ENCODE measurements around the gene LDAH.

Gene LDAH

DNA sequence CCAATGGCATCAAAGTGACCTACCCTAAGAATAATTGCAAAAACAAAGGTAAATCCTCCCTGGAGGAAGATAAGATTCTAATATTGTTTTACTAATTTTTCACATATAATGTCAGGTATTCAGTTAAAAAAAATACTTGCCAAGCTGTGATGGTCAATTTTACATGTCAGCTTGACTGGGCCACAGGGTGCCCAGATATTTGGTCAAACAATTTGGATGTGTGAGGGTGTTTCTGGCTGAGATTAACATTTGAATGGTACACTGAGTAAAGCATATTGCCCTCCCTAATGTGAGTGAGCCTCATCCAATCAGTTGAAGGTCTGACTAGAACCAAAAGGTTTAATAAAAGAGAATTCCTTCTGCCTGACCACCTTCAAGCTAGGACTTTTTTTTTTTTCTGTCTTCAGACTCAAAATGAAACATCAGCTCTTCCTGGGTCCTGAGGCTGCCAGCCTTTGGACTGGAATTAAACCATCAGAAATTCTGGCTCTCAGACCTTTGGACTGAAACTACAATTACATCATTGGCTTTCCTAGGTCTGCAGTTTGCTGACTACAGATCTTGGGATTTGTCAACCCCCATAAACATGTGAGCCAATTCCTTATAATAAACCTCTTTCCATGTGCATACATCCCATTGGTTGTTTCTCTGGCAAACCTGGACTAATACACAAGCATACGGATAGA, 65.4 kb downstream of the LDAH start:
- H3K27ac ChIP-seq, result no peak overlapping the region
- TF ChIP-seq ZFX (IDR thresholded peaks at IDR 0.05), result no peak
- TF ChIP-seq, protein P1, sequence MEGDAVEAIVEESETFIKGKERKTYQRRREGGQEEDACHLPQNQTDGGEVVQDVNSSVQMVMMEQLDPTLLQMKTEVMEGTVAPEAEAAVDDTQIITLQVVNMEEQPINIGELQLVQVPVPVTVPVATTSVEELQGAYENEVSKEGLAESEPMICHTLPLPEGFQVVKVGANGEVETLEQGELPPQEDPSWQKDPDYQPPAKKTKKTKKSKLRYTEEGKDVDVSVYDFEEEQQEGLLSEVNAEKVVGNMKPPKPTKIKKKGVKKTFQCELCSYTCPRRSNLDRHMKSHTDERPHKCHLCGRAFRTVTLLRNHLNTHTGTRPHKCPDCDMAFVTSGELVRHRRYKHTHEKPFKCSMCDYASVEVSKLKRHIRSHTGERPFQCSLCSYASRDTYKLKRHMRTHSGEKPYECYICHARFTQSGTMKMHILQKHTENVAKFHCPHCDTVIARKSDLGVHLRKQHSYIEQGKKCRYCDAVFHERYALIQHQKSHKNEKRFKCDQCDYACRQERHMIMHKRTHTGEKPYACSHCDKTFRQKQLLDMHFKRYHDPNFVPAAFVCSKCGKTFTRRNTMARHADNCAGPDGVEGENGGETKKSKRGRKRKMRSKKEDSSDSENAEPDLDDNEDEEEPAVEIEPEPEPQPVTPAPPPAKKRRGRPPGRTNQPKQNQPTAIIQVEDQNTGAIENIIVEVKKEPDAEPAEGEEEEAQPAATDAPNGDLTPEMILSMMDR (conservative IDR thresholded peaks at IDR 0.05), result no peak

DNA sequence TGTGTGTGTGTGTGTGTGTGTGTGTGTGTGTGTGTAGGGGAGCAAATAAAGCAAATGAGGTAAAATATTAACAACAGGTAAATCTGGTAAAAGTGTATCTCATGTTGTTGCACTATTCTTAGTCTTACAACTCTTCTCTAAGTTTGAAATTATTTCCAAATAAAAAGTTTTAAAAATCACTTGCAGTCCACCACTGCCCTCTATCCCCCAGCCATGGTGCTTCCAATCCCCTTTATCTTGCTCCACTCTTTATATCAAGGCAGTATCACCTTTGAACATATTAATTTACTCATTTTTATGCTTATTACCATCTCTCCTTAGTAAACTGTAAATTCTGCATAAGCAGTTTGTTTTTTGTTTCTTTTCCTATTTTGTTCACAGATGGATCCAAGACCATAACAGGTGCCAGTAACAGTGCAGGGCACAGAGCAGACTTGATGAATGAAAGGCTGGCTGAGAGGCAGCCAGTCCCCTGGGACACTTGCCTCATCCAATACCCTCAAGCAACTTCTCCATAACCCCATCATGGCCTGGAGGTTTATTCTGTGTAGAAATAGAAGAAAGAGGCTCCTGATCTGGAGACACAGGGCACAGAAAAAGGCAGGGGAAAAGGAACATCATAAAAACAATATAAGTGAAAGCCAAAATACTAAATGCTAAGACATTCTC, 67.6 kb downstream of the LDAH start:
- TF ChIP-seq, protein P1 (conservative IDR thresholded peaks at IDR 0.05), result no peak
- TF ChIP-seq ZFX (IDR thresholded peaks at IDR 0.05), result no peak
- no peak overlapping the region for H3K27ac ChIP-seq

DNA sequence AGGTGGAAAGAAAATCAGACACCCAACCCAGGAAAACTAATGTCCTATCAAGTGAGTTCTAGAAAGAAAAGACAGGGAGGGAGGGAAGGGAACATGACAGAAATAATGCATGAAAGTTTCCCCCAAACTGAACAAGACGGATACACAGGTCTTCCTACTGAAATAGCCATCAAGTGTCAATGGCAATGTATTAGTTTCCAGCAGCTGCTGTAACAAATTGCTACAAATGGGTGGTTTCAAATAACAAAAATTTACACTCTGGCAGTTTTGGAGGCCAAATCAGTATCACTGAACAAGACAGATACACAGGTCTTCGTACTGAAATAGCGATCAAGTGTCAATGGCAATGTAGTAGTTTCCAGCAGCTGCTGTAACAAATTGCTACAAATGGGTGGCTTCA, 70.6 kb downstream of the LDAH start:
- TF ChIP-seq, protein P1 (conservative IDR thresholded peaks at IDR 0.05), result no peak
- TF ChIP-seq ZFX (IDR thresholded peaks at IDR 0.05), result no peak
- H3K27ac ChIP-seq, result no peak overlapping the region

DNA sequence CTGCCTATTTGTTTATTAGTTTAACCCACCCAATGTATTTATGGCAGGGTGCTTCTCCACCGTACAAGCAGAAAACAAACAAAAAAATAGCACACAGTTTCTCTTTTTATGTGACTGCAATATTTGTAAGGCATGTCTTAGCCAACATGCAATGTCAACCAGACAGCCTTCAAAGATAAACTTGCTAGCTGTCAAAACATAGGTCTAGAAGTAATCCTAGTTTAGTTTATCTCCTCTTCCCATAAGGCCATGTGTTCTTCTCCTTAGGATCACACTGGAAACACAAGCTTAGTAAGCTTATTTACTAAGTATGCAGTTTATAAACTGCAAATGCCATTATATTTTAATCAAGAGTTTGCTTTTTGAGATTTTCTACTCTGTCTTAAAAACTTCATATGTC, 75.6 kb downstream of the LDAH start:
- H3K27ac ChIP-seq, result no peak overlapping the region
- no peak for TF ChIP-seq ZFX (IDR thresholded peaks at IDR 0.05)
- TF ChIP-seq, protein P1 (conservative IDR thresholded peaks at IDR 0.05), result no peak

DNA sequence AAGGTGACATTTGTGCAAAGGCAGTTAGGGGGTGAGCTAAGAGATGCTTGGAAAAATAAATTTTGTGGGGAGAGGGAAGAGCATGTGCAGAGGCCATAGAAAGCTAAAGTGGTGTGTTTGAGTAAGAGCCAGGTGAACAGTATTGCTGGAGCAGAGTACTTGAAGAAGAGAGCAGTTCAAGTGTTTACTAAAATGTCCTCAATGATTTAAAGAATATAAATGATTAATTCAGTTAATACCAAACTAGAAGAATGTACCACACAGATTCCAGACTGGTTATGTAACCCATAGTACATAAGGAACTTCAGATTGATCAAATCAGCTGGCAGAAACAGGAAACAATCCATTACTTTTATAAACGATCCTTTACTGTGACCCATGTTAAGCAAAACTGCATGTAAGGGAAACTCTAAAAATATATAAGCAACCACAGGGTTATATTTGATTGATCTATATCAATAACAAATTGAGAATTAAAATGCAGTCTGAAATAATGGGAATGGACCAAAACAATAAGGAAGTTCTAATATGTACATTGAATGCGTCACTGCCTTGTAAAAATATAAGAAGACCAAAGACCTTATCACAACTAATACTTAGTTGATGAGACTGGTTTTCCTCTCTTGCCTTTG, 76.9 kb downstream of the LDAH start:
- TF ChIP-seq, protein P1 (conservative IDR thresholded peaks at IDR 0.05), result no peak
- H3K27ac ChIP-seq, result no peak overlapping the region

DNA sequence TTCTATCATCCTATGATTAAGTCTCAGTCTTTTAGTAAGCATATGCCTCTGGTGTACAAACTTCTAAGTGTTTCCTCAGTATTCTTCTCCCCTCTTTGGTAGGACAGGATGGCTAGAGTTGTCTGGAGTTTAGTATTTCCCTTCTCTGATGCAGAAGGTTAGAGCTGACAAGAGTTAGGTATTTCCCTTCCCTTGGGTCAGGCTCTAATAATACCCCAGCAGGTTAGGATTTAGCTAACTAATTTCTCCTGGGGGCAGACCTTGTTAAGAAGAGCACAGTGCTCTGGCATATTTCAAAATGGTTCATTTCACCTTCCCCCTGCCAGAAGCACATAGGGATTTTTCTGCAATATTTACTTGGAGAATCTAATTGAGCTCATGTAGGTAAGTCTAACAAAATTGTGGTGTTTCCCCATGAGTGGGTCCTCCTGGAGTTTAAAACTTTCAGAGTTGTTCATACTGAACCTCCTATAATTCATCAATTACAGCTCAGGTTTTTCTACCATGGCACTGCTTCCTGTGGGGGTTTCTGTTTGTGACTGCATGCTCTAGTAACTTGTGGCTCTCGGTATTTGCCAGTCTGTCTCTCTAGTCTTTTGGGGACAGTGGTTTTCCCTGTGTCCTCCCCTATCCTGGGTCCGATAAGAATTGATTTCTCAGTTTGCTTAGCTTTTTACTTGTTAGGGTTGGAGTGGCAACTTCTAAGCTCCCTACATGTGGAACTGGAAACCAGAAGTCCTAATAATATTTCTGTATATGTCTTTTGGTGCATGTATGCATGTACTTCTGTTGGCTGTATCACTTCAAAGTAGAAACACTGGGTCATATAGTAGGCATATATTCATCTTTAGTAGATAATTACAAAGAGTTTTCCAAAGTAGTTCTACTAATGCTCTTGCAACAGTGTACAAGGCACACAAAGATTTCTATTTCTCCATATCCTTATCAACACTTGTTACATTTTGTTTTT, 78.2 kb downstream of the LDAH start:
- no peak for TF ChIP-seq ZFX (IDR thresholded peaks at IDR 0.05)
- H3K27ac ChIP-seq, result no peak overlapping the region

DNA sequence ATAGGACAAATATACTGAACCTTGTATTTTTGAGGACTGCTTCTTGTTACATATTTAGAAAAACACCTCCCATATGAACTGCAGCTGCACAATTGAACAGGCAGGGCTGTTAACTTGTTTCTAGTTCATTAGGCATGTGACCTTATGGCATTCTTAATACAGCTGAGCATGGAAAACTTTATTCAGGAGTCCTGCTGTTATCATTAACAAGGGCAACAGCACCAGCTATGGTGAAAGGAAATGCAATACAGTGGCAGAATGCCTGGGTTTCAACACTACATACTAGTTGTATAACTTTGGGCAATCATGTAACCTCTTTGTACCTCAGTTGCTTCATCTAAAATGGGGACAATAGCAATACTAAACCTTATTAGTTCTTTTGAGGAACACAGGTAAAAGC, 84.1 kb downstream of the LDAH start:
- no peak overlapping the region for H3K27ac ChIP-seq
- TF ChIP-seq ZFX (IDR thresholded peaks at IDR 0.05), result no peak
- TF ChIP-seq, protein P1 (conservative IDR thresholded peaks at IDR 0.05), result no peak
